Measurements from ENCODE around the gene TLCD3B. TPM values are rescaled to one million over a fixed set of nuclear protein-coding genes. Genes with fewer than 3 reads are reported as not detected.

The TLCD3B gene
- total and polyA plus RNA-seq, 12 donors: 0.11 to 10.6 (median 0.72) TPM; not detected in 3

GRCh38 chr16:29988346-29989075 is 42.6 kb downstream of the TLCD3B start:
- TF ChIP-seq, protein P1, sequence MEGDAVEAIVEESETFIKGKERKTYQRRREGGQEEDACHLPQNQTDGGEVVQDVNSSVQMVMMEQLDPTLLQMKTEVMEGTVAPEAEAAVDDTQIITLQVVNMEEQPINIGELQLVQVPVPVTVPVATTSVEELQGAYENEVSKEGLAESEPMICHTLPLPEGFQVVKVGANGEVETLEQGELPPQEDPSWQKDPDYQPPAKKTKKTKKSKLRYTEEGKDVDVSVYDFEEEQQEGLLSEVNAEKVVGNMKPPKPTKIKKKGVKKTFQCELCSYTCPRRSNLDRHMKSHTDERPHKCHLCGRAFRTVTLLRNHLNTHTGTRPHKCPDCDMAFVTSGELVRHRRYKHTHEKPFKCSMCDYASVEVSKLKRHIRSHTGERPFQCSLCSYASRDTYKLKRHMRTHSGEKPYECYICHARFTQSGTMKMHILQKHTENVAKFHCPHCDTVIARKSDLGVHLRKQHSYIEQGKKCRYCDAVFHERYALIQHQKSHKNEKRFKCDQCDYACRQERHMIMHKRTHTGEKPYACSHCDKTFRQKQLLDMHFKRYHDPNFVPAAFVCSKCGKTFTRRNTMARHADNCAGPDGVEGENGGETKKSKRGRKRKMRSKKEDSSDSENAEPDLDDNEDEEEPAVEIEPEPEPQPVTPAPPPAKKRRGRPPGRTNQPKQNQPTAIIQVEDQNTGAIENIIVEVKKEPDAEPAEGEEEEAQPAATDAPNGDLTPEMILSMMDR (IDR thresholded peaks at IDR 0.05): no peak
- TF ChIP-seq POLR2A (IDR thresholded peaks at IDR 0.05): no peak
- H3K4me1 ChIP-seq (replicated peaks in 1 of 2): no peaks in the 10 kb centered on the region
- no peak overlapping the region for H3K27ac ChIP-seq
- H3K4me3 ChIP-seq: no peak overlapping the region
- DNase-seq: no peak
- H3K27me3 ChIP-seq: no peaks in the 10 kb centered on the region
- H3K36me3 ChIP-seq (replicated peaks in 1 of 2): peaks cover 0 to 99% of the 10 kb centered on the region in 2 donors
- 75 to 87% (median 83%) methylated on average over 15 to 17 of the region's 17 CpGs for WGBS, 4 donors
- no peaks in the 10 kb centered on the region for H3K9me3 ChIP-seq (replicated peaks in 1 of 3)
- intact Hi-C loops (cut with DNase I): no loop called here

DNA sequence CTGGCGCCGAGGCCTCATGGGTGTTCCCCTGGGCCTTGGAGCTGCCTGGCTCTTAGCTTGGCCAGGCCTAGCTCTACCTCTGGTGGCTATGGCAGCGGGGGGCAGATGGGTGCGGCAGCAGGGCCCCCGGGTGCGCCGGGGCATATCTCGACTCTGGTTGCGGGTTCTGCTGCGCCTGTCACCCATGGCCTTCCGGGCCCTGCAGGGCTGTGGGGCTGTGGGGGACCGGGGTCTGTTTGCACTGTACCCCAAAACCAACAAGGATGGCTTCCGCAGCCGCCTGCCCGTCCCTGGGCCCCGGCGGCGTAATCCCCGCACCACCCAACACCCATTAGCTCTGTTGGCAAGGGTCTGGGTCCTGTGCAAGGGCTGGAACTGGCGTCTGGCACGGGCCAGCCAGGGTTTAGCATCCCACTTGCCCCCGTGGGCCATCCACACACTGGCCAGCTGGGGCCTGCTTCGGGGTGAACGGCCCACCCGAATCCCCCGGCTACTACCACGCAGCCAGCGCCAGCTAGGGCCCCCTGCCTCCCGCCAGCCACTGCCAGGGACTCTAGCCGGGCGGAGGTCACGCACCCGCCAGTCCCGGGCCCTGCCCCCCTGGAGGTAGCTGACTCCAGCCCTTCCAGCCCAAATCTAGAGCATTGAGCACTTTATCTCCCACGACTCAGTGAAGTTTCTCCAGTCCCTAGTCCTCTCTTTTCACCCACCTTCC is 43.5 kb downstream of the TLCD3B start:
- DNase-seq: no peak
- TF ChIP-seq, protein P1 (IDR thresholded peaks at IDR 0.05): no peak
- TF ChIP-seq POLR2A (IDR thresholded peaks at IDR 0.05): no peak
- Histone ChIP-seq H3K4me3 (no peak overlapping the region), H3K9me3 (replicated peaks in 1 of 3) (no peaks in the 10 kb centered on the region), H3K36me3 (replicated peaks in 1 of 2) (peaks cover 0 to 99% of the 10 kb centered on the region in 2 donors), H3K27me3 (no peaks in the 10 kb centered on the region), H3K27ac (no peak overlapping the region), H3K4me1 (replicated peaks in 1 of 2) (no peaks in the 10 kb centered on the region)
- WGBS, 4 donors: 89 to 95% (median 91%) methylated on average over 1 to 35 of the region's 35 CpGs
- intact Hi-C loops (cut with DNase I): no loop called here

- no peak for TF ChIP-seq POLR2A (IDR thresholded peaks at IDR 0.05)
- TF ChIP-seq, protein P1 (IDR thresholded peaks at IDR 0.05): no peak
- DNase-seq: no peak
- Histone ChIP-seq H3K9me3 (replicated peaks in 1 of 3) (no peaks in the 10 kb centered on the region), H3K27me3 (no peaks in the 10 kb centered on the region), H3K4me1 (replicated peaks in 1 of 2) (no peaks in the 10 kb centered on the region), H3K4me3 (no peak overlapping the region), H3K27ac (no peak overlapping the region), H3K36me3 (replicated peaks in 1 of 2) (peaks cover 0 to 99% of the 10 kb centered on the region in 2 donors)
- intact Hi-C loops (cut with DNase I): no loop called here
- 87 to 95% (median 93%) methylated on average over 3 to 5 of the region's 5 CpGs for WGBS, 4 donors
Measured at GRCh38 chr16:29986931-29987330, 44.1 kb downstream of the TLCD3B start.

GRCh38 chr16:29986231-29986630 is 44.8 kb downstream of the TLCD3B start:
- no peak overlapping the region for H3K4me3 ChIP-seq
- no peaks in the 10 kb centered on the region for H3K27me3 ChIP-seq
- TF ChIP-seq, protein P1 (IDR thresholded peaks at IDR 0.05): no peak
- no peak for TF ChIP-seq POLR2A (IDR thresholded peaks at IDR 0.05)
- H3K27ac ChIP-seq: no peak overlapping the region
- H3K4me1 ChIP-seq (replicated peaks in 1 of 2): no peaks in the 10 kb centered on the region
- intact Hi-C loops (cut with DNase I): no loop called here
- no peaks in the 10 kb centered on the region for H3K9me3 ChIP-seq (replicated peaks in 1 of 3)
- 91 to 100% (median 94%) methylated on average over 2 to 20 of the region's 20 CpGs for WGBS, 4 donors
- H3K36me3 ChIP-seq (replicated peaks in 1 of 2): peaks cover 0 to 99% of the 10 kb centered on the region in 2 donors
- DNase-seq: no peak
